ENCODE results near the gene SCGN.

Gene SCGN

GRCh38 chr6:25652007-25652515 is at the start of gene SCGN:
TSS of gene SCGN (plus strand) at chr6:25652215. CDS start at chr6:25652404, 189 bp downstream.
- no peak for DNase-seq (ENCODE audit: low read depth)

- no peak for DNase-seq (ENCODE audit: low read depth)
These were observed 49.4 kb upstream of the SCGN start for GRCh38 chr6:25602674-25602982.

DNA sequence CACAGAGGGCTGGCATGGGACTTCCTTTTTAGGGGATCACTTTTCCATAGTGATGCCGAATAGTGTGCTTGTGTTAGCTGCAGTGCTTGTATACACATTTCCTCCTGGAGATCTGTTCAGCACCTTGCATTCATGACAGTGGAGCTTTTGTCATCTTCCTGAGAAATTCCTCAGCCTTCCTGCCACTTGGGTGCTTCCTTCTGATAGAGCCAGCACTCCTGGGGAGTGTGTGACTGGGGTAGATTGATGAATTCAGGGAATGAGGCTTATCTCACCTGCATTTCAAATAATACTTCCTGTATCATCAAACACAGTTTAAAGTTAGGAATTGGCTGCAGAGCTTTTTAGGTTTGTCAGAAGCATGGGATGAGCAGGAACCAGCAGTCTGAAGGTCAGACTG is 48.8 kb upstream of the SCGN start:
- DNase-seq (ENCODE audit: low read depth): no peak

GRCh38 chr6:25606151-25606550 is 45.9 kb upstream of the SCGN start:
- DNase-seq (ENCODE audit: low read depth): no peak

DNA sequence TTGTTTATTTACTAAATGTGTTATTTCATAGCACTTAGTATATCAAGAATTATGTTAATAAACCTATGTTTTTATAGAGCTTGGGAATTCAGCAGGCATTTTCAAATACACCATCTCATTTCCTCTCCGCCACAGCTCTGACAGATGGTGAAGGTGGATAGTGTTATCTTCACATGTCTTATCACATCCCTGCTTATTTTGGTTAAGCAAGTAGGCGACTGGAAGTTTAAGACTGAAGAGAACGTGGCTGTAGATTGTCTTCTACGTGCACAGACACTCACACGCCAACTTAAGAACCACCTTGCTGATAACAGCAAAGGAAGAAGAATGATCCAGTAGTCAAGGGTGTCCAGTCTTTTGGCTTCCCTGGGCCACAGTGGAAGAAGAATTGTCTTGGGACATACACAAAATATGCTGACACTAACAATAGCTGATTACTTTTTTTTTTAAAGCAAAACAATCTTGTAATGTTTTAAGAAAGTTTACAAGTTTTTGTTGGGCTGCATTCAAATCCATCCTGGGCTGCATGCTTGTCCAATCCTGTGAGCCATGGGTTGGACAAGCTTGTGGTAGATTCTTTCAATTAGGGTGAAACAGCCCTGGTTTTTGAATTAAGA is 43.3 kb upstream of the SCGN start:
- DNase-seq (ENCODE audit: low read depth): no peak

- no peak for DNase-seq (ENCODE audit: low read depth)
These were observed 39.3 kb upstream of the SCGN start for GRCh38 chr6:25612666-25613065.

DNA sequence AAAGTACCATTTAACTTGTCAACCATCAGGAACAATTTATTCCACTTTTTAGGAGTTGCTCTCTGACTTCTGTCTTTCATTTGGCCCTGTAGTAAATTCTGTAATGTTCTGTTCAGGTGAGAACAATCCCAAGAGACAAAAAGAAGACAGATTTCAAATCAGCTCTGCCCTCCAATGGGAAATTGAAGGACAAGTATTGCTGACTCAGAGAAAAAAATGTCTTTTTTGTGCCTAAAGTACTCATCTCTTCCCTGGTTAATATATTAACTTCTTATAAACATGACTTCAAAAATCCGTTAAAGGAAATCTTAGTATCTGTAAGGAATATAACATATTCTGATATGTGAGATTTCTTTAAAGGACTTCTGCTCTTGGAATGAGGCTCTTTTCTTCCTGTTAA is 38.6 kb upstream of the SCGN start:
- DNase-seq (ENCODE audit: low read depth): no peak

DNA sequence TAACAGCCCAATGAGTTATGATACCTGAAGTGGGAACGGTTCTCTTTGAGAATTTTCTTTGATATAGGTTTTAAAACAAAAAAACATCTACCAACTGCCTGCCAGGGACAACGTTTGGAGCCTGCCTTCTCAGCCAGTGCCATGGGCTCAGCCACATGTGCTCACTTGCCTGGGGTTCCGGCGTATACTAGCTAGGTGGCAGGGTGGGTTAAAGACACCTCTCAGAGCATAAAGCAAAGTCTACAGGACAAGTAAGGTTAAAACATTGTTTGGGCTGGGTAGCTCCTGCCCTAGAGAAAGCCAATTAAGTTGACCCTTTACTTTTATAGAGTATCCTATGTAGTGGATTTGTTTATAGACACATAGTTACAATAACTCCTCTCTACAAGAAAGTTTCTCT is 38.0 kb upstream of the SCGN start:
- no peak for DNase-seq (ENCODE audit: low read depth)

DNA sequence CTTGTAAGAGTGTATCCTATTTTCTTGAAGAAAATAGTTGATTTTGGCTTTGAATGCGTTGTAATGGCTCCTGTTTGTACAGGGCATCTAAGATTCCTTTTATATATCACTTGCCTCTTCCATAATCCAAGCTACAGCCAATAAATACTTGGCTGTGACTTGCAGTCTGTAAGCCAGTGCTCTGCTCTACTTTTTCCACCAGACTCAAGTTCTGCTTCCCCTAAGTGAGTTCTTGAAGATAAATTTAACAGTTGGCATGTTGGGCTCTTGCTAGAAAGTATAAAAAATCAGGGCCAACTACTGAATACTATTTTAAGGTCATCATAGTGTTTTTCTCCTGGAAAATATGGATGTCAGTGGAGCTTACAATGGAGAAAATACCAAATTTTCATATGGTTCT is 36.5 kb upstream of the SCGN start:
- no peak for DNase-seq (ENCODE audit: low read depth)

DNA sequence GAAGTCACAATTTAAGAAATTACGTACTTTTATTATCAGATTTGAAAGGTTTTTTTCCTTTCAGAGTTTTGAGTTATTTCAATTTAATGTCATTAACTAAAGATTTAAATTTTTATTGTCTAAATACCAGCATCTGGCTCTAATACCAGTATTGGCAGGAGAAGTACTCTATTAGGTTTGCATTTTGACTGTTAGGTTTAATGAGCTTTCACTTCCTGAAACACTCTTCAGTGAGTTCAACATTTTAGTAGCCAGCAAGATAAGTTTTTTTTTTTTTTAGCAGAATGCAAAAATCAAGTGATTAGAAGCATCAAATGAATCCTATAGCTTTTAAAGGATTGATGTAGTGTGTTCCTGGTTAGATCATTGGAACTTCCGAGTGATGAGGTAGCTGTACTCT is 34.0 kb upstream of the SCGN start:
- DNase-seq (ENCODE audit: low read depth): no peak

DNA sequence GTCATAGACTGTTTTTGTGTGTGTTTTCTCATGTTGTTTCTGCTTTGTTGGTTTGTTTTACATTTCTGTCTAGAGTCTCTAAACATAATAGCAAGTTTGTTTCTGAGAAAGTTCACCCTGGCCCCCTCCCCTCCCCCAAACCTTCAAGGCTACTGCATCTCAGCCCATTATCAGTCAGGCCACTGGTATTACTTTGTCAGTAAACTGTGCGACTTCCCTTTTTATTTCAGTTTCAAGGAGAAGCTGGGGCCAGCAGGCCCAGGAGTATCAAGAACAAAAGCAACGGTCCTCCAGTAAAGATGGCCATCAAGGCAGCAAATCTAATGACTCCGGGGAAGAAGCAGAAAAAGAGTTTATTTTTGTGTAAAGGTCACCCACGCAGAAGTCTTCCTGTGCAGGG is 32.8 kb upstream of the SCGN start:
- DNase-seq (ENCODE audit: low read depth): no peak

DNA sequence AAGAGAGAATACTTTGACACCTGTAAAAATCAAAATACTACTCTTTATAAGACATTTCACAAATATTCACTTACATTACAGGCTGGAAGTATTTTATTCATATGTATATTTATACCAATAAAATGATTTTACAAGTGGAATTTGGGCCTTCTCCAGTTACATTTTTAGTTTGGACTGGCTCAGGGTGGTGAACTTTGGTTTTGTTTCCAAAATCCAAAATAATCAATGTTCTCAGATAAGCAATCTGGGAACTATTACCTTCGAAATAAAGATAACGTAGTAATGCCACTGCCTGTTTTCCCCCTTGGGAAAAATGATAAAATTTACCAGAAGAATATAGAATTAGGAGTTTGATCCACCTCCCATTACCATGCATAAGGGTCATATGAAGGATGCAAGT is 31.6 kb upstream of the SCGN start:
- DNase-seq (ENCODE audit: low read depth): no peak

DNA sequence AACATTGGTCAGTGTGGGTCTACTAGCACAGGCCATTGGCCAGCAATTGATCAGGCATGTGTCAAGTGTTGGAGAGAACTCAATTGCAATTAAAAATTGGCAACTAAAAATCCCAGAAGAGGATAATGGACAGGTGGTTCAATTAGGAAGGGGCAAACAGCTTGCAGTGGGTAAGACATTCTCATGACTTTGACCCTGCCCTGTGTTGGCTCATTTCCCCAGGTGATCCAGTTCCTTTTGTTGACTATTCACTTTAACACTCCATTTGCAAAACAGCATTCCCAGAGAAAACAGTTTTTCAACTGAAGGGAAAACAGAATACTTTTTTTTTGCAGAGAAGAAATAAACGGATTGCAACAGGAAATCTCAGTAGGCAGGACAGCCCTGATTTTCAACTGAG is 28.9 kb upstream of the SCGN start:
- no peak for DNase-seq (ENCODE audit: low read depth)

- no peak for DNase-seq (ENCODE audit: low read depth)
These were observed 28.1 kb upstream of the SCGN start for GRCh38 chr6:25623879-25624278.

GRCh38 chr6:25627001-25627400 is 25.0 kb upstream of the SCGN start:
- no peak for DNase-seq (ENCODE audit: low read depth)

DNA sequence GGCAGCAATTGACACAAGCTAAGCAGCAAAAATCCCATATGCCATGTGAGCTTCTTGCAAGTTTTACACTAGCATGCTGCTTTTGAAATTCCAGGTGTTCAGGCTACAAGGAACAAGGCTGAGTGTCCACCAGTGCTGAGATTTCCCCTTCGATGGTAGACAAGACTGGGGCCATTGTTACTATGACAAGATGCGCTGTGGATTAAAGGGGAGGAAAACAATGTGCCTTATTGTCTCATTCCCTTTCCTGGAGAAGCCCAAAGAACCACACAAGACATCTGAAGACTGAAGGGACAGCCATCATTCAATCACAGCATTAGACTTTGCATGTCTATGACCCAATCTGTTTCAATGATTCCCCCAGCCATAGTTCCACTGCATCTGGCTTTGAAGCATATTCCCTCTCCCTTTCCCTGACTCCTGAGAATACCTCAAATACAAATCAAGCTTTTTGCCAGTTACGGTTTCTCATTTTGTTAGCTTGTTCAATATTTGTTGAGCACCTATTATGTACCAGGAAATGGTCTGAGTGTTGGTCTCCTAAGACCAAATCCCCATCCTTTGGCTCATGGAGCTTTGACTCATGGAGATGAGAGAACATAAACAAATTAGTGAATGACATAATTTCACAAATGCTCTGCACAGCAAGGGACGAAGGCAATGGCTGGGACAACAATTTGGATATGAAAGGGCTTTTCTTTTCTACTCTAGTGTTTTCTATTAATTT is 23.4 kb upstream of the SCGN start:
- DNase-seq (ENCODE audit: low read depth): no peak

DNA sequence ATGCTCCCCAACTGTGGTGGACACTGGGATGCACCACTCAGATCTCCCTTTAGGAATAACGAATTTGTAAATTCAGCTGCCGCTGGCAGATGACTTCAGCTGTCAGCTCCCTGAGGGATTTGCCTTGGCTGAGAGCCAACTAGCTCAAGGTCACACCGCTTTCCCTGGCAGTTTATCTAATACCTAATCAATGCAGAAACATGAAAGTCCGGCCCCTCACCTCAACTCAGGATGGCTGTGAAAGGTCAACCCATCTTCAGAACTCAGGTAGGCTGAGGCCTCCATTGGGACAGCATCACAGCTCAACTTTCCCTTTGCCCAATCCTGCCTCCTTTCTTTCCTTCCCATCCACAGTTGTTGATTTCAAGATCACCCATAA is 22.8 kb upstream of the SCGN start:
- no peak for DNase-seq (ENCODE audit: low read depth)

- DNase-seq (ENCODE audit: low read depth): no peak
These were observed 21.3 kb upstream of the SCGN start for GRCh38 chr6:25630508-25631278.

- DNase-seq (ENCODE audit: low read depth): no peak
These were observed 16.1 kb upstream of the SCGN start for GRCh38 chr6:25635886-25636317.

- no peak for DNase-seq (ENCODE audit: low read depth)
These were observed 14.8 kb upstream of the SCGN start for GRCh38 chr6:25637211-25637610.

DNA sequence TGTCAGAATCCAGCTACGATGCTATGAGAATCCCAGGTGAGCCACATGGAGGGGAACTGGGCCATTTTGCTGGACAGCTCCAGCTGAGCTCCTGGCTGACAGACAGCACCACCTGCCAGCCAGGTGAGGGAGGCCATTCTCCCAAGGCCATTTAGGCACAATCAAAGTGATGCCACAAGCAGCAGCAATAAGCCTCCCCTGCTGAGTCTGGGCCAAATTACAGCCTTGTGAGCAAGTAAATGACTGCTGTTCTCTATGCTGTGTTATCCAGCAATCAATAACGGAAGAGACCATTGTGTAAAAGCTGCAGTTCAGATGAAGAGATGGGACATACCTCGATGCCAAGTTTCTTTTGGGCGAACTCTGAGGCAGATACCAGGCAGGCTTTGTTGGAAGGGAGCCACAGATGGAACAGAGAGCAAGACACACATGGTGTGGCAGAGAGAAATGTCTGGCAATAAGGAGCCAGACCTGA is 14.0 kb upstream of the SCGN start:
- no peak for DNase-seq (ENCODE audit: low read depth)

DNA sequence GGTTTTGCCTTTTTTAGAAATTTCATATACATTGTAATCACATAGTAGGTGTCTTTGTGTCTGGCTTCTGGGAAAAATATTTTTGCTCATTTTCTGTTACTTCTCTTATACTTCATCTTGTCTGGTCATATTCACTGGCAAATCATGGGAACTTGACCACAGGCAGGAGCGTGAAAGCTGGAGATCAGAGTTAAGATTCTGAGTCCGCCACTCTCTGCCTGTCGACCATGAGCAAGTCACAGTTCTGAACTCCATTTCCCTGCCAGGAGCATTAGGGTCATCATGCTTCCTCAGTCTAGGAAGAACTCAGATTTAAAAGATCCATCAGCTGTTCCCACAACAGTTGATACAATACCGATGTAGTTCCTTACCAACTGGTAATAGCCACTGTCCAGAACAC is 12.4 kb upstream of the SCGN start:
- no peak for DNase-seq (ENCODE audit: low read depth)

- DNase-seq (ENCODE audit: low read depth): no peak
These were observed 11.6 kb upstream of the SCGN start for GRCh38 chr6:25640446-25640845.

Data from stimulated activated CD8-positive, alpha-beta memory T cell treated with anti-CD3 and anti-CD28 coated beads, Interleukin-12 subunit alpha, Interleukin-12 subunit beta, amount 100 ng/mL, for 4 hours (primary cell).